ENCODE measurements around the gene TOM1L1.

DNA sequence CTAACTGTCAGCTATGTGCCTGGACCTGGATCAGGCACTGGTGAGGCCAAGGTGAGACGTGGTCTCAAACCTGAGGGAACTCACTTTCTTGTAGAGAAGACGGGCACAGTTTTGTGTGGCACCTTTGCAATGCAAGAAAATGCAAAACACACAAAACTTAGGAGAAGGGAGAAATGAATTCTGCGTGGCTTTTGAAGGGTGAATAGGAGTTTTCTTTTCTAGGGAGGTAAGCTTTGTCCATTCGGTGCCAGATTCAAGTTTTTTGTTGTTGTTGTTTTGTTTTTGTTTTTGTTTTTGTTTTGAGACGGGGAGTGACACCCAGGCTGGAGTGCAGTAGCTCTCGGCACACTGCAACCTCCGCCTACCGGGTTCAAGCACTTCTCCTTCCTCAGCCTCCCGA is 1.4 kb downstream of the TOM1L1 start:
- TF ChIP-seq, protein P1, sequence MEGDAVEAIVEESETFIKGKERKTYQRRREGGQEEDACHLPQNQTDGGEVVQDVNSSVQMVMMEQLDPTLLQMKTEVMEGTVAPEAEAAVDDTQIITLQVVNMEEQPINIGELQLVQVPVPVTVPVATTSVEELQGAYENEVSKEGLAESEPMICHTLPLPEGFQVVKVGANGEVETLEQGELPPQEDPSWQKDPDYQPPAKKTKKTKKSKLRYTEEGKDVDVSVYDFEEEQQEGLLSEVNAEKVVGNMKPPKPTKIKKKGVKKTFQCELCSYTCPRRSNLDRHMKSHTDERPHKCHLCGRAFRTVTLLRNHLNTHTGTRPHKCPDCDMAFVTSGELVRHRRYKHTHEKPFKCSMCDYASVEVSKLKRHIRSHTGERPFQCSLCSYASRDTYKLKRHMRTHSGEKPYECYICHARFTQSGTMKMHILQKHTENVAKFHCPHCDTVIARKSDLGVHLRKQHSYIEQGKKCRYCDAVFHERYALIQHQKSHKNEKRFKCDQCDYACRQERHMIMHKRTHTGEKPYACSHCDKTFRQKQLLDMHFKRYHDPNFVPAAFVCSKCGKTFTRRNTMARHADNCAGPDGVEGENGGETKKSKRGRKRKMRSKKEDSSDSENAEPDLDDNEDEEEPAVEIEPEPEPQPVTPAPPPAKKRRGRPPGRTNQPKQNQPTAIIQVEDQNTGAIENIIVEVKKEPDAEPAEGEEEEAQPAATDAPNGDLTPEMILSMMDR (tag by site-specific recombination; IDR thresholded peaks at IDR 0.05) = no peak
- TF ChIP-seq ZNF521 (tag by site-specific recombination; IDR thresholded peaks at IDR 0.05) = no peak
- no peak for TF ChIP-seq SP7 (tag by site-specific recombination; IDR thresholded peaks at IDR 0.05)
- no peak for TF ChIP-seq ZNF16 (tag by site-specific recombination; IDR thresholded peaks at IDR 0.05; ENCODE audit: low read depth)
- no peak for TF ChIP-seq ZBTB6 (tag by site-specific recombination; IDR thresholded peaks at IDR 0.05)
- TF ChIP-seq, protein P2, sequence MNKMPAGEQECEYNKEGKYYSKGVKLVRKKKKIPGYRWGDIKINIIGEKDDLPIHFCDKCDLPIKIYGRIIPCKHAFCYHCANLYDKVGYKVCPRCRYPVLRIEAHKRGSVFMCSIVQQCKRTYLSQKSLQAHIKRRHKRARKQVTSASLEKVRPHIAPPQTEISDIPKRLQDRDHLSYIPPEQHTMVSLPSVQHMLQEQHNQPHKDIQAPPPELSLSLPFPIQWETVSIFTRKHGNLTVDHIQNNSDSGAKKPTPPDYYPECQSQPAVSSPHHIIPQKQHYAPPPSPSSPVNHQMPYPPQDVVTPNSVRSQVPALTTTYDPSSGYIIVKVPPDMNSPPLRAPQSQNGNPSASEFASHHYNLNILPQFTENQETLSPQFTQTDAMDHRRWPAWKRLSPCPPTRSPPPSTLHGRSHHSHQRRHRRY (tag by site-specific recombination; IDR thresholded peaks at IDR 0.05) = no peak
- TF ChIP-seq TCF7L2 (IDR thresholded peaks at IDR 0.05; ENCODE audit: borderline replicate concordance, low read depth, low read length) = no peak
- TF ChIP-seq REST (tag by site-specific recombination; IDR thresholded peaks at IDR 0.05) = no peak
- TF ChIP-seq ZNF658 (tag by site-specific recombination; IDR thresholded peaks at IDR 0.05) = no peak
- TF ChIP-seq ZNF157 (tag by site-specific recombination; IDR thresholded peaks at IDR 0.05) = no peak
- no peak for TF ChIP-seq ZNF747 (tag by site-specific recombination; IDR thresholded peaks at IDR 0.05)
